ENCODE measurements around the gene KMT5C. TPM values are rescaled to one million over a fixed set of nuclear protein-coding genes. Genes with fewer than 3 reads are reported as not detected.

Gene KMT5C
- total RNA-seq, 2 donors from 2014 or later: 73.1 to 80.6 TPM

DNA sequence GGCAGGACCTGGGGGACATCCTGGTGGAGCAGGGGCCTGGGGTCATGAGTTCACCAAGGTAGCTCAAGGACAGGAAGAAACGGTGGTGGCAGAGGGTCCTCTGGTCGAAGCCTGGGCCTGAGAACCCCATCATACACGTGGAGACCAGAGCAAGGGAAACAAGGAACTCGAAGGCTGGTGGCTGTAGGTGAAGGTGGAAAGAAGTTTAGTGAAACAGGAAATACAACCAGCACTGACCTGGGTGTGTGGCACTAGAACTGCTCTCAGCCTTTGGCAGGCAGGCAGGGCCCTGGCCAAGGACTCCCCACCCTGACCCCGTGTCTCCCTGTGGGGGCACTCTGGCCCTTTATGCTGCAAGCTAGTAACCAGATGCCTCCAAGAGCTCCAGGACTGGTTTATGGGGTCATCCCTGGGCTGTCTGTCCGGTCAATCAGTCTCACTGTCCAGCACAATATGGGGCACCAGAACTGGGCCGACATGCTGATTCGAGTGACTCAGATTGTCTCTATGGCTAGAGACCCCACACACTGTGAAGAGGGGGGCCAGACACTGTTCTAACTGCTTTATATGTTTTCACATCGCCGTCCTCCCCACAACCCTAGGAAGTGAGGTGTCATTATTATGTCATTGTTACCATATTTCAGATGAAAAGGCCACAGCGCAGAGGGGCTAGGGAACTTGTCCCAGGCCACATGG, 11.1 kb downstream of the KMT5C start:
- no peaks in the 10 kb centered on the region for H3K9me3 Mint-ChIP-seq
- peaks cover 10% of the 10 kb centered on the region for H3K4me1 Mint-ChIP-seq
- Histone ChIP-seq H3K9ac (ENCODE audit: extremely low read depth, low read length, poor library complexity, severe bottlenecking) (no peak overlapping the region), H3K4me3 (ENCODE audit: low read length) (no peak overlapping the region), H3K36me3 (ENCODE audit: control insufficient read depth, insufficient read depth, low read length) (peaks cover 12% of the 10 kb centered on the region), H3K4me1 (ENCODE audit: control insufficient read depth, insufficient read depth, low read length) (peaks cover 9% of the 10 kb centered on the region), H3K27ac (ENCODE audit: low read depth, low read length) (no peak overlapping the region), H3K9me3 (ENCODE audit: control insufficient read depth, low read length) (no peaks in the 10 kb centered on the region), H3K27me3 (ENCODE audit: control insufficient read depth, insufficient read depth, low read length, poor library complexity, severe bottlenecking) (peaks cover 45% of the 10 kb centered on the region)
- peaks cover 51% of the 10 kb centered on the region for H3K27me3 Mint-ChIP-seq (ENCODE audit: insufficient read depth)
- TF ChIP-seq, protein P1, sequence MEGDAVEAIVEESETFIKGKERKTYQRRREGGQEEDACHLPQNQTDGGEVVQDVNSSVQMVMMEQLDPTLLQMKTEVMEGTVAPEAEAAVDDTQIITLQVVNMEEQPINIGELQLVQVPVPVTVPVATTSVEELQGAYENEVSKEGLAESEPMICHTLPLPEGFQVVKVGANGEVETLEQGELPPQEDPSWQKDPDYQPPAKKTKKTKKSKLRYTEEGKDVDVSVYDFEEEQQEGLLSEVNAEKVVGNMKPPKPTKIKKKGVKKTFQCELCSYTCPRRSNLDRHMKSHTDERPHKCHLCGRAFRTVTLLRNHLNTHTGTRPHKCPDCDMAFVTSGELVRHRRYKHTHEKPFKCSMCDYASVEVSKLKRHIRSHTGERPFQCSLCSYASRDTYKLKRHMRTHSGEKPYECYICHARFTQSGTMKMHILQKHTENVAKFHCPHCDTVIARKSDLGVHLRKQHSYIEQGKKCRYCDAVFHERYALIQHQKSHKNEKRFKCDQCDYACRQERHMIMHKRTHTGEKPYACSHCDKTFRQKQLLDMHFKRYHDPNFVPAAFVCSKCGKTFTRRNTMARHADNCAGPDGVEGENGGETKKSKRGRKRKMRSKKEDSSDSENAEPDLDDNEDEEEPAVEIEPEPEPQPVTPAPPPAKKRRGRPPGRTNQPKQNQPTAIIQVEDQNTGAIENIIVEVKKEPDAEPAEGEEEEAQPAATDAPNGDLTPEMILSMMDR (conservative IDR thresholded peaks at IDR 0.05): no peak
- 86 to 95% methylated on average over 6 to 11 of the region's 11 CpGs for WGBS, 2 experiments (ENCODE audit: insufficient coverage in 1 of 2, insufficient read length in 1 of 2)
- DNase-seq: peak; percentile 41
- no peak overlapping the region for H3K4me3 Mint-ChIP-seq
- no peak overlapping the region for H3K27ac Mint-ChIP-seq
- H3K36me3 Mint-ChIP-seq (ENCODE audit: low read depth): peaks cover 6% of the 10 kb centered on the region

GRCh38 chr19:55352040-55352439, 12.4 kb downstream of the KMT5C start:
- Mint-ChIP-seq H3K9me3 (no peaks in the 10 kb centered on the region), H3K27me3 (ENCODE audit: insufficient read depth) (peaks cover 64% of the 10 kb centered on the region)
- peaks cover 12% of the 10 kb centered on the region for H3K36me3 ChIP-seq (ENCODE audit: control insufficient read depth, insufficient read depth, low read length)

DNA sequence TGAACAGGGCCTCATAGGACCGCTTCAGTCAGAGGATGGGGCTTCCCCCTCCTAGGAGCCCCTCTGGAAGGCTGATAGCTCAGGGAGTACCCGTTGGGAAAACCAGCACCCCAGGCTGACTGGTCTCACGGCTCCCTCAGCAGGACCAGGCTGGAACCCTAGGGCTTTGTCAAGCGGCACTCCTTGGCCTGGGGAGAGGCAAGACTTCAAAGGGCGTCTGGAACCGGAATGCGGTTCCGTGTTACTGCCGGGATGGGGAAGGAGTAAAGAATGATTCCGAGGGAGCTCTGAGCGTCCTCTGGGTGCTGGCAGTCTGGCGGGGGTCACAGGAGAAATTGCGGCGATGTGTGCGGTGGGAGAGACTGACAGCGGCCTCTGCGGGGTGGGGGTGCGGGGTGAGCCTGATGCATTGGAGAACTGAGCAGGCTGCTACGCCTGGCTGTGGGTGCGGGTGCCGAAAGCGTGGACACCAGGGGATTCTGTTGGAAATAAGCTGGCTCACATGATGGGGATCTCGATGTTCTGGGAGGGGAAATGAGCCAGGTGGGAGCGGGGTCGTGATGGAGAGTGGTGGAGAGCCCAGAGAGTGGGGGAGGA, 13.0 kb downstream of the KMT5C start:
- Histone ChIP-seq H3K27ac (ENCODE audit: low read depth, low read length) (no peak overlapping the region), H3K4me1 (ENCODE audit: control insufficient read depth, insufficient read depth, low read length) (peaks cover 9% of the 10 kb centered on the region), H3K36me3 (ENCODE audit: control insufficient read depth, insufficient read depth, low read length) (peaks cover 11% of the 10 kb centered on the region), H3K9ac (ENCODE audit: extremely low read depth, low read length, poor library complexity, severe bottlenecking) (no peak overlapping the region), H3K9me3 (ENCODE audit: control insufficient read depth, low read length) (no peaks in the 10 kb centered on the region), H3K4me3 (ENCODE audit: low read length) (no peak overlapping the region), H3K27me3 (ENCODE audit: control insufficient read depth, insufficient read depth, low read length, poor library complexity, severe bottlenecking) (peaks cover 63% of the 10 kb centered on the region)
- peaks cover 6% of the 10 kb centered on the region for H3K36me3 Mint-ChIP-seq (ENCODE audit: low read depth)
- H3K27me3 Mint-ChIP-seq (ENCODE audit: insufficient read depth): peaks cover 70% of the 10 kb centered on the region
- DNase-seq: no peak
- H3K9me3 Mint-ChIP-seq: no peaks in the 10 kb centered on the region
- H3K4me3 Mint-ChIP-seq: peak overlapping the region; percentile 50
- 83 to 84% methylated on average over 20 to 25 of the region's 25 CpGs for WGBS, 2 experiments (ENCODE audit: insufficient coverage in 1 of 2, insufficient read length in 1 of 2)
- no peak overlapping the region for H3K27ac Mint-ChIP-seq
- TF ChIP-seq, protein P1 (conservative IDR thresholded peaks at IDR 0.05): no peak
- peaks cover 10% of the 10 kb centered on the region for H3K4me1 Mint-ChIP-seq

More at GRCh38 chr19:55352040-55352439, 12.4 kb downstream of the KMT5C start:
- peaks cover 9% of the 10 kb centered on the region for H3K4me1 ChIP-seq (ENCODE audit: control insufficient read depth, insufficient read depth, low read length)
- no peak overlapping the region for H3K4me3 ChIP-seq (ENCODE audit: low read length)
- TF ChIP-seq, protein P1 (conservative IDR thresholded peaks at IDR 0.05): no peak
- DNase-seq: no peak
- 92 to 94% methylated on average over 4 to 6 of the region's 6 CpGs for WGBS, 2 experiments (ENCODE audit: insufficient coverage in 1 of 2, insufficient read length in 1 of 2)
- peaks cover 58% of the 10 kb centered on the region for H3K27me3 ChIP-seq (ENCODE audit: control insufficient read depth, insufficient read depth, low read length, poor library complexity, severe bottlenecking)
- H3K9ac ChIP-seq (ENCODE audit: extremely low read depth, low read length, poor library complexity, severe bottlenecking): no peak overlapping the region
- Mint-ChIP-seq H3K27ac (no peak overlapping the region), H3K4me3 (no peak overlapping the region), H3K4me1 (peaks cover 10% of the 10 kb centered on the region), H3K36me3 (ENCODE audit: low read depth) (peaks cover 6% of the 10 kb centered on the region)
- no peak overlapping the region for H3K27ac ChIP-seq (ENCODE audit: low read depth, low read length)
- H3K9me3 ChIP-seq (ENCODE audit: control insufficient read depth, low read length): no peaks in the 10 kb centered on the region

All from endodermal cell (in vitro differentiated cells).